Activated CD8-positive, alpha-beta T cell treated with anti-CD3 and anti-CD28 coated beads for 36 hours (primary cell): Measurements from ENCODE around the gene TREX2. TPM values are rescaled to one million over a fixed set of nuclear protein-coding genes. Genes with fewer than 3 reads are reported as not detected.

Experiments used
- ATAC-seq: fragments of 200-7000 bp; cut with Tn5 transposase; one replicate; pipeline ENCODE4 v1.10.0; 2021; ENCODE audit warnings: mild to moderate bottlenecking, moderate library complexity
- CTCF ChIA-PET: fragments of 350-600 bp; sonication (Branson Sonifier 250); formaldehyde crosslinking; loops from one replicate; lab custom pipeline; 2021; ENCODE audit warnings: antibody characterized with exemption; lab: Charles Lee
- POLR2A ChIA-PET: fragments of 350-600 bp; sonication (Branson Sonifier 250); formaldehyde crosslinking; loops from one replicate; lab custom pipeline; 2021; ENCODE audit warnings: antibody characterized with exemption; lab: Charles Lee
- DNase-seq: peaks from one replicate; pipeline ENCODE4 v3.0.0-alpha.2; 2020
- H3K27ac Mint-ChIP-seq: one replicate; pipeline ENCODE4 v1.8.0; 2021; ENCODE audit warnings: mild to moderate bottlenecking, mixed read lengths
- H3K27me3 Mint-ChIP-seq: one replicate; pipeline ENCODE4 v1.8.0; 2021; ENCODE audit warnings: mixed read lengths
- H3K36me3 Mint-ChIP-seq: one replicate; pipeline ENCODE4 v1.8.0; 2021; ENCODE audit warnings: low read depth, mixed read lengths
- H3K4me1 Mint-ChIP-seq: one replicate; pipeline ENCODE4 v1.8.0; 2021; ENCODE audit warnings: low read depth, mixed read lengths
- H3K4me3 Mint-ChIP-seq: one replicate; pipeline ENCODE4 v1.8.0; 2021; ENCODE audit warnings: mild to moderate bottlenecking, moderate library complexity, mixed read lengths
- H3K9me3 Mint-ChIP-seq: one replicate; pipeline ENCODE4 v1.8.0; 2021; ENCODE audit warnings: mixed read lengths
- CTCF ChIP-seq: fragments of 200-600 bp; IDR thresholded peaks from one replicate; pipeline ENCODE4 v1.8.0; 2022; ENCODE audit warnings: antibody characterized with exemption, mild to moderate bottlenecking
- intact Hi-C: fragments of 100-400 bp; cut with micrococcal nuclease; formaldehyde crosslinking; loops from one replicate; pipeline ENCODE4 v1.10.0; 2022
- total RNA-seq, 2 experiments: library from RNA; stranded (reverse); gene quantifications; one replicate each; pipeline ENCODE4 v1.2.3, GENCODE V29; 2021

The TREX2 gene
- total RNA-seq, 2 experiments from 2014 or later: 0.78 to 1.4 TPM

DNA sequence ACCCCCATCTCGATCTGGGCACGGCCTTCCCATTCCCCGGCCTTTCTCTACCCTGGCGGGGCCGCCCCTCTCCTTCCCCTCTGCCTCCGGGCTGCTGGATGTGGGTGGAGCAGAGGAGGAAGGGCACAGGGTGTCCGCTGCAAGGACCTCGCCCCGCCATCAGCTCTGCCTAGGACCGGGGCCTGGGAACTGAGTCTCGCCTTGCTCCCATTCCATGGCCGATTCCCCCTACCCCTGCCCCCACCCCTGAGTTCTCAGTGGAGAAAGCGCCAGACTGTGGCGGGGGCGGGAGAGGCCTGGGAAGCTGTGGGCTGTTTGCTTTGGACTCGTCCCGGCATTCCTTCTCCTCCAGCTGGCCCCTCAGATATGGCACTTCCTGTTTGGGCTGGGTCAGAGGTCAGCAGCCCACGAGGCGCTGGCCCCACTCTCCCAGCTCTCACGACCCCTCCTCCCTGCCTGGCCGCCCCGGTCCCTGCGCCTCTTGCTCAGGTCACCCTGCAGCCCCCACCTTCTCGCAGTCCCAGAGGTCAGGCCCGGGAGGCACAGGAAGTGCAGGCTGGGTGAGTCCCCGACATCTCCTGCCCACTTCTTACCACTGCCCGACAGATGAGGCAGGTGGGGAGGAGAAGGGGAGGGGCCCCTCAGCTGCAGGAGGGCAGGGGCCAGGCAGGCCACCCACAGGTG, 42.5 kb upstream of the TREX2 start:
- H3K36me3 Mint-ChIP-seq: no peaks in the 10 kb centered on the region
- ChIA-PET CTCF (no interaction called here), POLR2A (no interaction called here)
- H3K27me3 Mint-ChIP-seq: no peaks in the 10 kb centered on the region
- no peak overlapping the region for H3K4me3 Mint-ChIP-seq
- H3K9me3 Mint-ChIP-seq: no peaks in the 10 kb centered on the region
- DNase-seq: no peak
- no peak for TF ChIP-seq CTCF
- no peaks in the 10 kb centered on the region for H3K4me1 Mint-ChIP-seq
- no peak overlapping the region for H3K27ac Mint-ChIP-seq
- intact Hi-C loops: no loop called here
- ATAC-seq: no peak

- no peak overlapping the region for H3K27ac Mint-ChIP-seq
- CTCF ChIA-PET: no interaction called here
- no peaks in the 10 kb centered on the region for H3K27me3 Mint-ChIP-seq
- ATAC-seq (no peak), DNase-seq (no peak)
- H3K4me1 Mint-ChIP-seq: no peaks in the 10 kb centered on the region
- H3K9me3 Mint-ChIP-seq: no peaks in the 10 kb centered on the region
- TF ChIP-seq CTCF: no peak
- POLR2A ChIA-PET: no interaction called here
- intact Hi-C loops: no loop called here
- no peaks in the 10 kb centered on the region for H3K36me3 Mint-ChIP-seq
- H3K4me3 Mint-ChIP-seq: no peak overlapping the region
Measured at GRCh38 chrX:153487590-153488071, 41.8 kb upstream of the TREX2 start.

DNA sequence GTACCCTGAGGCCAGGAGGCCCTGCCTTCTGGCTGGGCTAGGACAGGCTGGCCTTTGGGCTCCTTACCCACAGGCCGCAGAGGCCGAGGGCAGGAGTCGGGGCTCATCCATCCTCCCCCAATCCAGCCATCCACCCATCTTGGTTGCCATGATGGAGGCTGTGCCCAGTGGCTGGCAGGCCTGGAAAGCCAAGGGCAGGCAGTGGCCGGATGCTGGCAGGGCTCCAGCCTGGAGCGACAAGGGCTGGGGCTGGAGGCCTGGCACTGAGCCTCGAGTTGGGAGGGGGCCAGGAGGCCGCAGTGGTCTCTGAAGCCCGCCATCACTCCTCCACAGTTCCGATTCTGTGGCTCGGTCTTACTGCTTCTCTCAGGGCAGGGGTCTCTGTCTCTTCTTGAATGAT, 40.3 kb upstream of the TREX2 start:
- Mint-ChIP-seq H3K4me3 (no peak overlapping the region), H3K27ac (no peak overlapping the region), H3K36me3 (no peaks in the 10 kb centered on the region), H3K4me1 (no peaks in the 10 kb centered on the region), H3K27me3 (no peaks in the 10 kb centered on the region), H3K9me3 (no peaks in the 10 kb centered on the region)
- TF ChIP-seq CTCF: no peak
- ChIA-PET POLR2A (no interaction called here), CTCF (no interaction called here)
- no peak for DNase-seq
- ATAC-seq: no peak
- intact Hi-C loops: no loop called here

DNA sequence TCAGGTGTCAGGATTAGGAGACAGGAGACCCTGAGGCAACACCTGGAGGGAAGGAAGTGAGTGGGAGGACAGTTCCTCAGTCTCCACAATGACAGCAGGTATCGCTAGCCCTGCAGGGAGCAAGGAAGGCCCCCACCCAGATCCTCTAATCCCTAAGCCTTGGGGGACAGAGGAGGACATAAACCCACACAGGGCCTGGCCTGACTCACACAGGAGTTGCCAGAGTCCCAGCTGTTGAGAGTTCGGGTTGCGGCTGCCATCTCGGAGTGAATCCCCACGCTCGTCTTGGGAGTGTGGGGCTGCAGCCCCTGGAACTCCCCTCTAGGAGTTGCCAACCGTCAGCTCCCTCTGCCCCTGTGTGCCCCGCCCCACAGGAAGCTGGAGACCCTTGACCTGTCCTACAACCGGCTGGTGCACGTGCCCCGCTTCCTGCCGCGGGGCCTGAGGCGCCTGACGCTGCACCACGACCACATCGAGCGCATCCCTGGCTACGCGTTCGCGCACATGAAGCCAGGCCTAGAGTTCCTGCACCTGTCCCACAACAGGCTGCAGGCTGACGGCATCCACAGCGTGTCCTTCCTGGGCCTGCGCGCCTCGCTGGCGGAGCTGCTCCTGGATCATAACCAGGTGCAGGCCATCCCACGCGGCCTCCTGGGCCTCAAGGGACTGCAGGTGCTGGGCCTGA, 39.7 kb upstream of the TREX2 start:
- no peak overlapping the region for H3K27ac Mint-ChIP-seq
- intact Hi-C loops: no loop called here
- no peak for TF ChIP-seq CTCF
- no peaks in the 10 kb centered on the region for H3K27me3 Mint-ChIP-seq
- no peaks in the 10 kb centered on the region for H3K4me1 Mint-ChIP-seq
- POLR2A ChIA-PET: no interaction called here
- no peaks in the 10 kb centered on the region for H3K36me3 Mint-ChIP-seq
- DNase-seq: no peak
- CTCF ChIA-PET: no interaction called here
- no peak for ATAC-seq
- H3K4me3 Mint-ChIP-seq: no peak overlapping the region
- no peaks in the 10 kb centered on the region for H3K9me3 Mint-ChIP-seq

DNA sequence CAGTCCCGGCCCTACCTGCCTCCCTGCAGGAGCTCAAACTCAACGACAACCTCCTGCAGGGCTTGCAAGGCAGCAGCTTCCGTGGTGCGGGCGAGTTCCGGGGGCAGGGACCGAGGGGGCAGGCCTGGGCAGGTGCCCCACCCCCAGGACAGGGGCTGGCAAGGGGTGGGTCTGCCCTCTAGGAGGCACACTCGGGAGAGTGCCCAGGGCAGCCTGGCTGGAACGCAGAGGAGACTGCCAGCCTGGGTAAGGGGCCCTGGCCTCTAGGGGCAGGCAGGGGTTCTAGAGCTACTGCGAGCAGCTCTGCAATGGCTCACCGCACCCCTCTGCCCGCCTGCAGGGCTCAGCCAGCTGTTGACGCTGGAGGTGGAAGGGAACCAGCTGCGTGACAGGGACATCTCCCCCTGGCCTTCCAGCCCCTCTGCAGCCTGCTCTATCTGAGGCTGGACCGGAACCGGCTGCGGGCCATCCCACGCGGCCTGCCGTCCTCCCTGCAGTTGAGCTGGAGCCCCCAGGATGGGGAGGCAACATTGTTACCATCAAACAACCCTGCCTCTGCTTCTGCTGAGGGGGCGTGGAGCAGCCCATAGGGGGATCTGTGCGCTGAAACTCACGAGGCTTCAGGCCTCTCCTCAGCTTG, 36.6 kb upstream of the TREX2 start:
- CTCF ChIA-PET: no interaction called here
- H3K36me3 Mint-ChIP-seq: no peaks in the 10 kb centered on the region
- H3K4me1 Mint-ChIP-seq: no peaks in the 10 kb centered on the region
- H3K9me3 Mint-ChIP-seq: no peaks in the 10 kb centered on the region
- no peak overlapping the region for H3K4me3 Mint-ChIP-seq
- no peak for TF ChIP-seq CTCF
- POLR2A ChIA-PET: no interaction called here
- H3K27ac Mint-ChIP-seq: no peak overlapping the region
- no peak for DNase-seq
- no peaks in the 10 kb centered on the region for H3K27me3 Mint-ChIP-seq
- no peak for ATAC-seq
- intact Hi-C loops: no loop called here
